HepG2 (cell line): Measurements from ENCODE around the gene RNU11. TPM values are rescaled to one million over a fixed set of nuclear protein-coding genes. Genes with fewer than 3 reads are reported as not detected.

Experiments
- ATAD3A ChIP-seq: sonication (generic); formaldehyde crosslinking; IDR thresholded peaks from 2 replicates; pipeline ENCODE4 v1.4.0; 2020; ENCODE audit warnings: missing genetic modification reagents
- FOSL1 ChIP-seq: sonication (generic); formaldehyde crosslinking; IDR thresholded peaks from 2 replicates; pipeline ENCODE4 v1.9.0; 2021; ENCODE audit warnings: missing genetic modification reagents, borderline replicate concordance
- FOSL2 ChIP-seq: sonication (generic); formaldehyde crosslinking; IDR thresholded peaks from 2 replicates; pipeline ENCODE4 v1.4.0; 2020; ENCODE audit warnings: missing genetic modification reagents
- GABPB1 ChIP-seq: IDR thresholded peaks from 2 replicates; pipeline ENCODE4 v1.6.1; 2016; ENCODE audit warnings: mild to moderate bottlenecking, missing genetic modification reagents, moderate library complexity, missing compliant biosample characterization
- GATAD2A ChIP-seq: IDR thresholded peaks from 2 replicates; pipeline ENCODE4 v1.6.1; 2016
- HDAC2 ChIP-seq: sonication (generic); formaldehyde crosslinking; IDR thresholded peaks from 2 replicates; pipeline ENCODE4 v1.4.0; 2020; ENCODE audit warnings: missing genetic modification reagents
- HNRNPH1 ChIP-seq: fragments of 200-400 bp; formaldehyde crosslinking; optimal IDR thresholded peaks from 2 replicates; pipeline ENCODE3; 2017; ENCODE audit warnings: mild to moderate bottlenecking, low read depth, low read length
- RBM22 ChIP-seq: fragments of 200-400 bp; formaldehyde crosslinking; optimal IDR thresholded peaks from 2 replicates; pipeline ENCODE3; 2017; ENCODE audit warnings: mild to moderate bottlenecking, low read length, moderate library complexity
- SIX4 ChIP-seq: sonication (generic); formaldehyde crosslinking; IDR thresholded peaks from 2 replicates; pipeline ENCODE4 v1.4.0; 2020; ENCODE audit warnings: missing genetic modification reagents
- SNRNP70 ChIP-seq: fragments of 200-400 bp; formaldehyde crosslinking; IDR thresholded peaks from 2 replicates; pipeline ENCODE4 v1.6.1; 2017; ENCODE audit warnings: mild to moderate bottlenecking, low read depth, low read length, moderate library complexity
- TMF1 ChIP-seq: sonication (generic); formaldehyde crosslinking; IDR thresholded peaks from 2 replicates; pipeline ENCODE4 v1.8.1; 2022; ENCODE audit warnings: low read depth, missing genetic modification reagents
- ZFP37 ChIP-seq: sonication (generic); formaldehyde crosslinking; IDR thresholded peaks from 2 replicates; pipeline ENCODE4 v1.4.0; 2020; ENCODE audit warnings: missing genetic modification reagents, borderline replicate concordance
- ZKSCAN5 ChIP-seq: sonication (generic); formaldehyde crosslinking; IDR thresholded peaks from 2 replicates; pipeline ENCODE4 v1.5.1; 2020; ENCODE audit warnings: mild to moderate bottlenecking, missing genetic modification reagents
- ZNF24 ChIP-seq: fragments of 450-650 bp; IDR thresholded peaks from 2 replicates; pipeline ENCODE4 v1.6.1; 2017; ENCODE audit warnings: antibody characterized with exemption, mild to moderate bottlenecking
- ZNF33A ChIP-seq: sonication (generic); formaldehyde crosslinking; IDR thresholded peaks from 2 replicates; pipeline ENCODE4 v1.5.1; 2020; ENCODE audit warnings: missing genetic modification reagents, mild to moderate bottlenecking, moderate library complexity, borderline replicate concordance
- ZNF33B ChIP-seq: sonication (generic); formaldehyde crosslinking; IDR thresholded peaks from 2 replicates; pipeline ENCODE4 v1.5.1; 2020; ENCODE audit warnings: mild to moderate bottlenecking, missing genetic modification reagents
- ZNF382 ChIP-seq: sonication (generic); formaldehyde crosslinking; IDR thresholded peaks from 2 replicates; pipeline ENCODE4 v1.5.0; 2020; ENCODE audit warnings: missing genetic modification reagents, mild to moderate bottlenecking, borderline replicate concordance
- ZNF629 ChIP-seq: sonication (generic); formaldehyde crosslinking; conservative IDR thresholded peaks from 2 replicates; pipeline ENCODE4 v1.5.0; 2020; ENCODE audit warnings: missing genetic modification reagents
- ZSCAN20 ChIP-seq: sonication (generic); formaldehyde crosslinking; IDR thresholded peaks from 2 replicates; pipeline ENCODE4 v1.4.0; 2020; ENCODE audit warnings: missing genetic modification reagents, mild to moderate bottlenecking, borderline replicate concordance
- polyA plus RNA-seq, 8 experiments: library from polyadenylated mRNA; depleted of rRNA in 3 of 8; stranded (reverse) in 7 of 8; unstranded in 1 of 8; fragments of >200 nt; fragmentation: Illumina TruSeq in 4 of 8; extraction: Trizol in 4 of 8; gene quantifications; 2 replicates each; pipeline versions ENCODE4 v1.2.1 to v1.2.3, GENCODE V29; 2011 to 2016; ENCODE audit warnings: low read depth in 4 of 8, missing spikeins in 1 of 8, mixed read lengths in 1 of 8; ENCODE audit not compliant: insufficient read depth in 1 of 8
- total RNA-seq, 5 experiments: library from RNA; depleted of rRNA; stranded (reverse); fragments of >200 nt; fragmentation: Illumina TruSeq; extraction: Trizol; gene quantifications; 2 replicates each; pipeline ENCODE4 v1.2.3, GENCODE V29; 2016; ENCODE audit warnings: low read depth in 1 of 5
- TF ChIP-seq, protein P1 (sequence below): sonication (generic); formaldehyde crosslinking; IDR thresholded peaks from 2 replicates; pipeline ENCODE4 v1.5.1; 2020; ENCODE audit warnings: missing genetic modification reagents, mild to moderate bottlenecking, borderline replicate concordance
- TF ChIP-seq, protein P2 (sequence below): sonication (generic); formaldehyde crosslinking; IDR thresholded peaks from 2 replicates; pipeline ENCODE4 v1.9.0; 2021; ENCODE audit warnings: missing genetic modification reagents, borderline replicate concordance
- TF ChIP-seq, protein P3 (sequence below): sonication (generic); formaldehyde crosslinking; IDR thresholded peaks from 2 replicates; pipeline ENCODE4 v1.8.0; 2022; ENCODE audit warnings: missing genetic modification reagents, mild to moderate bottlenecking, borderline replicate concordance
- TF ChIP-seq, protein P4 (sequence below): sonication (generic); formaldehyde crosslinking; IDR thresholded peaks from 2 replicates; pipeline ENCODE4 v1.4.0; 2020; ENCODE audit warnings: missing genetic modification reagents

Gene RNU11
- total and polyA plus RNA-seq, 2 of the 13 experiments (the other 11 are each of a cell fraction or from before 2014, with no cell fraction given) = not detected

DNA sequence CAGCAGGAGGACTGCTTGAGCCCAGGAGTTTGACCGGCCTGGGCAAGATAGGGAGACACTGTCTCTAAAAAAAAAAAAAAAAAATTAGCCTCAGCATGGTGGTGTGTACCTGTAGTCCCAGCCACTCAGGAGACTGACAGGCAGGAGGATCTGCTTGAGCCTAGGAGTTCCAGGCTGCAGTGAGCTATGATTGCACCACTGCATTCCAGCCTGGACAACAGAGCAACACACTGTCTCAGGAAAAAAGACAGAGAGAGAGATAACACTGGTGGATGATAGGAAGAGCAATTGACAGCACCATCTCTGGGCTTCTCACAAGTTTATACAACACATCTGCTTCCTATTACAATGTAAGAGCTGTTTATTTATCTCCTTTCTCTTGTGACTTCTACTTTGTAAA lies 2.4 kb upstream of the RNU11 start (continued):
- TF ChIP-seq TMF1 (CRISPR knock-in tag) (no peak), ZNF629 (CRISPR knock-in tag) (no peak), GATAD2A (peak; percentile 48; the same call in 1 of the 2 replicates), ZNF33B (CRISPR knock-in tag) (no peak), RBM22 (no peak), ATAD3A (CRISPR knock-in tag) (no peak), FOSL1 (CRISPR knock-in tag) (no peak), ZKSCAN5 (no peak), ZFP37 (CRISPR knock-in tag) (no peak), ZNF33A (CRISPR knock-in tag) (no peak), ZNF24 (no peak), SIX4 (CRISPR knock-in tag) (no peak), GABPB1 (CRISPR knock-in tag) (no peak), ZSCAN20 (no peak), FOSL2 (CRISPR knock-in tag) (0 out of 2 replicates have a peak, but pooled peaks have one; percentile 18), HNRNPH1 (no peak), ZNF382 (CRISPR knock-in tag) (no peak), HDAC2 (CRISPR knock-in tag) (peak; percentile 68), SNRNP70 (no peak)
- TF ChIP-seq, protein P1, sequence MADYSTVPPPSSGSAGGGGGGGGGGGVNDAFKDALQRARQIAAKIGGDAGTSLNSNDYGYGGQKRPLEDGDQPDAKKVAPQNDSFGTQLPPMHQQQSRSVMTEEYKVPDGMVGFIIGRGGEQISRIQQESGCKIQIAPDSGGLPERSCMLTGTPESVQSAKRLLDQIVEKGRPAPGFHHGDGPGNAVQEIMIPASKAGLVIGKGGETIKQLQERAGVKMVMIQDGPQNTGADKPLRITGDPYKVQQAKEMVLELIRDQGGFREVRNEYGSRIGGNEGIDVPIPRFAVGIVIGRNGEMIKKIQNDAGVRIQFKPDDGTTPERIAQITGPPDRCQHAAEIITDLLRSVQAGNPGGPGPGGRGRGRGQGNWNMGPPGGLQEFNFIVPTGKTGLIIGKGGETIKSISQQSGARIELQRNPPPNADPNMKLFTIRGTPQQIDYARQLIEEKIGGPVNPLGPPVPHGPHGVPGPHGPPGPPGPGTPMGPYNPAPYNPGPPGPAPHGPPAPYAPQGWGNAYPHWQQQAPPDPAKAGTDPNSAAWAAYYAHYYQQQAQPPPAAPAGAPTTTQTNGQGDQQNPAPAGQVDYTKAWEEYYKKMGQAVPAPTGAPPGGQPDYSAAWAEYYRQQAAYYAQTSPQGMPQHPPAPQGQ (CRISPR knock-in tag) = no peak
- TF ChIP-seq, protein P2, sequence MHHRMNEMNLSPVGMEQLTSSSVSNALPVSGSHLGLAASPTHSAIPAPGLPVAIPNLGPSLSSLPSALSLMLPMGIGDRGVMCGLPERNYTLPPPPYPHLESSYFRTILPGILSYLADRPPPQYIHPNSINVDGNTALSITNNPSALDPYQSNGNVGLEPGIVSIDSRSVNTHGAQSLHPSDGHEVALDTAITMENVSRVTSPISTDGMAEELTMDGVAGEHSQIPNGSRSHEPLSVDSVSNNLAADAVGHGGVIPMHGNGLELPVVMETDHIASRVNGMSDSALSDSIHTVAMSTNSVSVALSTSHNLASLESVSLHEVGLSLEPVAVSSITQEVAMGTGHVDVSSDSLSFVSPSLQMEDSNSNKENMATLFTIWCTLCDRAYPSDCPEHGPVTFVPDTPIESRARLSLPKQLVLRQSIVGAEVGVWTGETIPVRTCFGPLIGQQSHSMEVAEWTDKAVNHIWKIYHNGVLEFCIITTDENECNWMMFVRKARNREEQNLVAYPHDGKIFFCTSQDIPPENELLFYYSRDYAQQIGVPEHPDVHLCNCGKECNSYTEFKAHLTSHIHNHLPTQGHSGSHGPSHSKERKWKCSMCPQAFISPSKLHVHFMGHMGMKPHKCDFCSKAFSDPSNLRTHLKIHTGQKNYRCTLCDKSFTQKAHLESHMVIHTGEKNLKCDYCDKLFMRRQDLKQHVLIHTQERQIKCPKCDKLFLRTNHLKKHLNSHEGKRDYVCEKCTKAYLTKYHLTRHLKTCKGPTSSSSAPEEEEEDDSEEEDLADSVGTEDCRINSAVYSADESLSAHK (CRISPR knock-in tag) = no peak
- TF ChIP-seq, protein P3, sequence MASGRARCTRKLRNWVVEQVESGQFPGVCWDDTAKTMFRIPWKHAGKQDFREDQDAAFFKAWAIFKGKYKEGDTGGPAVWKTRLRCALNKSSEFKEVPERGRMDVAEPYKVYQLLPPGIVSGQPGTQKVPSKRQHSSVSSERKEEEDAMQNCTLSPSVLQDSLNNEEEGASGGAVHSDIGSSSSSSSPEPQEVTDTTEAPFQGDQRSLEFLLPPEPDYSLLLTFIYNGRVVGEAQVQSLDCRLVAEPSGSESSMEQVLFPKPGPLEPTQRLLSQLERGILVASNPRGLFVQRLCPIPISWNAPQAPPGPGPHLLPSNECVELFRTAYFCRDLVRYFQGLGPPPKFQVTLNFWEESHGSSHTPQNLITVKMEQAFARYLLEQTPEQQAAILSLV = no peak
- TF ChIP-seq, protein P4, sequence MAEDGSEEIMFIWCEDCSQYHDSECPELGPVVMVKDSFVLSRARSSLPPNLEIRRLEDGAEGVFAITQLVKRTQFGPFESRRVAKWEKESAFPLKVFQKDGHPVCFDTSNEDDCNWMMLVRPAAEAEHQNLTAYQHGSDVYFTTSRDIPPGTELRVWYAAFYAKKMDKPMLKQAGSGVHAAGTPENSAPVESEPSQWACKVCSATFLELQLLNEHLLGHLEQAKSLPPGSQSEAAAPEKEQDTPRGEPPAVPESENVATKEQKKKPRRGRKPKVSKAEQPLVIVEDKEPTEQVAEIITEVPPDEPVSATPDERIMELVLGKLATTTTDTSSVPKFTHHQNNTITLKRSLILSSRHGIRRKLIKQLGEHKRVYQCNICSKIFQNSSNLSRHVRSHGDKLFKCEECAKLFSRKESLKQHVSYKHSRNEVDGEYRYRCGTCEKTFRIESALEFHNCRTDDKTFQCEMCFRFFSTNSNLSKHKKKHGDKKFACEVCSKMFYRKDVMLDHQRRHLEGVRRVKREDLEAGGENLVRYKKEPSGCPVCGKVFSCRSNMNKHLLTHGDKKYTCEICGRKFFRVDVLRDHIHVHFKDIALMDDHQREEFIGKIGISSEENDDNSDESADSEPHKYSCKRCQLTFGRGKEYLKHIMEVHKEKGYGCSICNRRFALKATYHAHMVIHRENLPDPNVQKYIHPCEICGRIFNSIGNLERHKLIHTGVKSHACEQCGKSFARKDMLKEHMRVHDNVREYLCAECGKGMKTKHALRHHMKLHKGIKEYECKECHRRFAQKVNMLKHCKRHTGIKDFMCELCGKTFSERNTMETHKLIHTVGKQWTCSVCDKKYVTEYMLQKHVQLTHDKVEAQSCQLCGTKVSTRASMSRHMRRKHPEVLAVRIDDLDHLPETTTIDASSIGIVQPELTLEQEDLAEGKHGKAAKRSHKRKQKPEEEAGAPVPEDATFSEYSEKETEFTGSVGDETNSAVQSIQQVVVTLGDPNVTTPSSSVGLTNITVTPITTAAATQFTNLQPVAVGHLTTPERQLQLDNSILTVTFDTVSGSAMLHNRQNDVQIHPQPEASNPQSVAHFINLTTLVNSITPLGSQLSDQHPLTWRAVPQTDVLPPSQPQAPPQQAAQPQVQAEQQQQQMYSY (CRISPR knock-in tag) = no peak
